Lower lobe of right lung (tissue), 2 donors: Measurements from ENCODE around the gene PTPRD. TPM values are rescaled to one million over a fixed set of nuclear protein-coding genes. Genes with fewer than 3 reads are reported as not detected.
A peak's percentile ranks its signal among the peaks of the same experiment; 100 is the strongest.

Source experiments
- ATAC-seq, 2 donors: fragments of 200-7000 bp; cut with Tn5 transposase; one replicate each; pipeline ENCODE4 v1.9.1; 2020 to 2022; ENCODE audit warnings: mild to moderate bottlenecking in 2 of 2, moderate library complexity in 2 of 2
- DNase-seq: peaks from one replicate; pipeline ENCODE4 v3.0.0-alpha.2; 2020
- H3K27ac ChIP-seq: fragments of 200-600 bp; one replicate; pipeline ENCODE4 v1.8.0; 2022
- H3K27me3 ChIP-seq: fragments of 200-600 bp; one replicate; pipeline ENCODE4 v1.8.0; 2022; ENCODE audit warnings: low read depth
- H3K36me3 ChIP-seq: fragments of 200-600 bp; one replicate; pipeline ENCODE4 v1.8.0; 2022; ENCODE audit warnings: mild to moderate bottlenecking
- H3K4me1 ChIP-seq: fragments of 200-600 bp; one replicate; pipeline ENCODE4 v1.8.0; 2022
- H3K4me3 ChIP-seq: fragments of 200-600 bp; one replicate; pipeline ENCODE4 v1.8.0; 2022; ENCODE audit warnings: mild to moderate bottlenecking
- H3K9me3 ChIP-seq: fragments of 200-600 bp; one replicate; pipeline ENCODE4 v1.8.0; 2022
- intact Hi-C: fragments of 100-400 bp; cut with DNase I; formaldehyde crosslinking; loops from one replicate; pipeline ENCODE4 v1.11.0; 2022
- total RNA-seq: library from RNA; stranded (reverse); fragmentation: NEBNext Ultra II Directional; extraction: Animal tissue kit (Norgen Biotek cat#: 25700); gene quantifications from one replicate; pipeline ENCODE4 v1.2.1, GENCODE V29; 2021
- TF ChIP-seq, protein P1 (sequence below): fragments of 200-600 bp; IDR thresholded peaks from one replicate; pipeline ENCODE4 v1.8.0; 2022; ENCODE audit warnings: antibody characterized with exemption, mild to moderate bottlenecking
- donor health status: DM: no; HTN: yes; CAD: no; lungs with severe emphysema.

Gene PTPRD
- total RNA-seq, 1 donor from 2014 or later = 17.2 TPM

DNA sequence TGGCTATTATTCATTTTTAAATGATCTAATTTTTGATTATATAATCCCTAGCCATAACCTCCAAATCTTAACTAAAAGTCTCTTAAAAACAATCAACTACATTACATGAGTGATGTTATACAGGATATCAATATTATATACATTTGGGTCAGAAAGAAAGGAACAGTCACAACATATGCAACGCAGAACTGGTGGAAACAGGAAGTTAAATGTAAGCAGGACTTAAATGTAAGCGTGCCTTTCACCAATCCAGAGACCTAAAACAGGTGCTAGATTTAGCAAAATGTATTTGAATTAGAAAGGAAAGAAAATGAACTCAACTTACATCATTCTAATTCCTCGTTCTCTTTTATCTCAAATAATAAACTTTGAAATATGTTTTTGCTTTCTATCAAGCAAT, 738.5 kb downstream of the PTPRD start:
- no peaks in the 10 kb centered on the region for H3K4me1 ChIP-seq
- no peaks in the 10 kb centered on the region for H3K27me3 ChIP-seq
- H3K9me3 ChIP-seq = no peaks in the 10 kb centered on the region
- ATAC-seq = no peak
- no peaks in the 10 kb centered on the region for H3K36me3 ChIP-seq
- no peak overlapping the region for H3K27ac ChIP-seq
- TF ChIP-seq, protein P1, sequence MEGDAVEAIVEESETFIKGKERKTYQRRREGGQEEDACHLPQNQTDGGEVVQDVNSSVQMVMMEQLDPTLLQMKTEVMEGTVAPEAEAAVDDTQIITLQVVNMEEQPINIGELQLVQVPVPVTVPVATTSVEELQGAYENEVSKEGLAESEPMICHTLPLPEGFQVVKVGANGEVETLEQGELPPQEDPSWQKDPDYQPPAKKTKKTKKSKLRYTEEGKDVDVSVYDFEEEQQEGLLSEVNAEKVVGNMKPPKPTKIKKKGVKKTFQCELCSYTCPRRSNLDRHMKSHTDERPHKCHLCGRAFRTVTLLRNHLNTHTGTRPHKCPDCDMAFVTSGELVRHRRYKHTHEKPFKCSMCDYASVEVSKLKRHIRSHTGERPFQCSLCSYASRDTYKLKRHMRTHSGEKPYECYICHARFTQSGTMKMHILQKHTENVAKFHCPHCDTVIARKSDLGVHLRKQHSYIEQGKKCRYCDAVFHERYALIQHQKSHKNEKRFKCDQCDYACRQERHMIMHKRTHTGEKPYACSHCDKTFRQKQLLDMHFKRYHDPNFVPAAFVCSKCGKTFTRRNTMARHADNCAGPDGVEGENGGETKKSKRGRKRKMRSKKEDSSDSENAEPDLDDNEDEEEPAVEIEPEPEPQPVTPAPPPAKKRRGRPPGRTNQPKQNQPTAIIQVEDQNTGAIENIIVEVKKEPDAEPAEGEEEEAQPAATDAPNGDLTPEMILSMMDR = no peak
- intact Hi-C loops = no loop called here
- no peak for DNase-seq
- H3K4me3 ChIP-seq = no peak overlapping the region

DNA sequence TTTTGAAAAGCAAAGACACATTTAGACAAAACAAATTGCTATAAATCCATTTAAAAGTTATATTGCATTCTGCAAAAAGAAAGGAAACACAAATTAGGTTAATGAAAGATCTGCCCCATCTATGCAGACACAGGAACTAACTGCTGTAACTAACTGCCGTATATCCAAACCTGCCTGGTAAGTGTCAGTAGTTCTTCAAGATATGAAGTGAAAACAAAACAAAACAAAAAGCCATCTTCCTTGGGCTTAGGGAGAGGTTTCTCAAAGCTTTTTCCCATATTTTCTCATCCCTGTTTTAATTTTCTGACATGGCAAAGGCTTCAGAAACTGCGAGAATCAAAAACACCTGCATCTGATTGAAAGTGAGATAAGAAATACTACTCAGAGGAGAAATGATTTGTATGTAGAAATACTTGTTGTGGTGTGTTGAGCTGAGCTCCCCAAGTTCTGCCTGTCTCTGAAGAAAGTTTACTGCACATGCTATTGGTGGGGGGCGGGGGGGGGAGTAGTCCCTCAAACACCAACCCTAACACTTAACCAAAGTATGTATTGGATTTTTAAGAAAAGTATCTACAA, 750.5 kb downstream of the PTPRD start:
- Histone ChIP-seq H3K27me3 (no peaks in the 10 kb centered on the region), H3K4me3 (no peak overlapping the region), H3K9me3 (no peaks in the 10 kb centered on the region), H3K4me1 (no peaks in the 10 kb centered on the region), H3K36me3 (no peaks in the 10 kb centered on the region), H3K27ac (no peak overlapping the region)
- intact Hi-C loops = no loop called here
- no peak for ATAC-seq
- TF ChIP-seq, protein P1 = no peak
- no peak for DNase-seq

DNA sequence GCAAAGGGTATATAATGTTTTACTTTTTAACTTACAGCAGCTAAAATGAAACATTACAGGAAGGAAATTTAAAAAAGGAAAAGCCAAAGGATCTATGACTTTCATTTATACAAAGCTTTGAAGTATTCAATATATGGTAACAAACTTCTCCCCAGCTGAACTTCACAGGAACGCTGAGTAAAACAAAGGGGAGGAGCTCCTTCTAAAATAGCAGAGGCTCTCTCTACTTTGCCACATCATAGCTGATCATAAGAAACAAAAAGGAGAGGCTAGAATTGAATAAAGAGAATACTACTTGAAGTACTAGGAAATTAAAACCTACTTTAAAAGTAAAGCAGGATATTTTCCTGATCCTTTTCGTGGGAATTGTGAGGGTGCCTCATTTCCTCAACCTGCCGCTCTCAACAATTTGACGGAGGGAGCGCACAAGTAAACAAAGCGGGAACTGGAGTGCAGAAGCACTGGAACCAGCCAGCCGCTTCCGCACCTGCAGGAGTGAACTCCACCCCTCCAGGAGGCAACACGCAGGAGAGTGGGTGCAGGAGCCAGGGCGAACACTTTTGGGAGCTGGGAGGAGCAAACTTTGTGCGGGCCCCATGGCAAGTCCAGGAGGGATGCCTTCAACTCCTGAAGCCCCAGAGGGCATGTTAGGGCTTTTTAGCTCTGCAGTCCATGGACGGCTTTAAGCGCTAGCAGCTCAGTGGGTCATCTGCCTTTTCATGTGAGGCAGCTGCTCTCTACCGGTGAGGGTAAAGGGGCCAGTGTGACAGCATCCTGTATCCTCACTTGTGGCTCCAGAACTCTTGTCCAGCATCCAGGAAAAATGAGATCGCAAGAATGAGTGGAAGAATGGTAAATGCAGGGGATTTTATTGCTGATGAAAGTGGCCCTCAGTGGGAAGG, 757.4 kb downstream of the PTPRD start:
- no peaks in the 10 kb centered on the region for H3K4me1 ChIP-seq
- DNase-seq = no peak
- intact Hi-C loops = no loop called here
- TF ChIP-seq, protein P1 = no peak
- no peaks in the 10 kb centered on the region for H3K27me3 ChIP-seq
- H3K4me3 ChIP-seq = no peak overlapping the region
- no peak overlapping the region for H3K27ac ChIP-seq
- no peaks in the 10 kb centered on the region for H3K9me3 ChIP-seq
- ATAC-seq = peak in 1 of 2 donors; percentile 14
- H3K36me3 ChIP-seq = no peaks in the 10 kb centered on the region

DNA sequence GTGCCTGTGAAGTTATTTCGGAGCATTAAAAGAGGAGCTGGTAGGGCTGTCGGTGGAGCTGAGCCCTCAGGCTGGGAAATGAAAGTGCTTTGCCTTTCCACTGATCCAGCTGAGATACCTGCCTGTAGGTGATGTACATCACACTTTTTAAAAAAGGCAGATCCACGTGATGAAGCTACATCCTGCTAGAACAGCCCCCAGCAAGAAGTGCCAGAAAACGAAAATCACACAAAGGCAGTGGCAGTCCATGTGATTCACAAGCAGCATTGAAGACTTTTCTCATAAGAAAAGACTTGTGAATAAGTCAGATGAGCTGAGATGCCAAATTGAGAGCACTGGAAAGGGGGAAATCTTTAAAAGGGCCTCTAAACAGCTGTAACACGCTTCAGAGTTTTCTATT, 765.1 kb downstream of the PTPRD start:
- TF ChIP-seq, protein P1 = no peak

DNA sequence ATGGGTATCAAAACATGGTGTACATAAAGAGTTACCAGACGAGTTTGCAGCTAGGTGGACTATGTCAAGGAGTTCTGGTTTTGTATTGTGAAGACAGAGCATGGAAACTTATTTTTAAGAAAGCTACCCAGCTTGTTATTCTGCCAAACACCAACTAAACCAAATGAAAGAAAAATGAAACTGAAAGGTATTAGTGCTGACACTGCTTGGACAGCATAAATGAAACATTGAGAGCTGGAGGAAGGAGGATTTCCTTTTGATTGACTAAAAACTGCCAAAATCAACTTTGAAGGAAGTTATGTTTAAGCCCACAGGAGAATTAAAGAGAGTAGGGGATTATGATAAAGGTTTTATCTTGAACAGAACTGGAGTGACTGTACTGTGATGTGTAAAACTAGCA, 766.2 kb downstream of the PTPRD start:
- Histone ChIP-seq H3K27ac (no peak overlapping the region), H3K4me3 (no peak overlapping the region), H3K36me3 (no peaks in the 10 kb centered on the region), H3K4me1 (no peaks in the 10 kb centered on the region), H3K9me3 (no peaks in the 10 kb centered on the region), H3K27me3 (no peaks in the 10 kb centered on the region)
- DNase-seq (no peak), ATAC-seq (no peak)
- intact Hi-C loops = no loop called here
- TF ChIP-seq, protein P1 = no peak

More for the DNA sequence above, 765.1 kb downstream of the PTPRD start:
- Histone ChIP-seq H3K4me1 (no peaks in the 10 kb centered on the region), H3K27me3 (no peaks in the 10 kb centered on the region), H3K9me3 (no peaks in the 10 kb centered on the region), H3K27ac (no peak overlapping the region), H3K36me3 (no peaks in the 10 kb centered on the region), H3K4me3 (no peak overlapping the region)
- DNase-seq (no peak), ATAC-seq (no peak)
- intact Hi-C loops = no loop called here
